PC-9 (cell line): Measurements from ENCODE around the gene NPTX1. TPM values are rescaled to one million over a fixed set of nuclear protein-coding genes. Genes with fewer than 3 reads are reported as not detected.

ENCODE experiments used
- BruUV-seq: library from RNA; stranded (reverse); fragments of 400-500 nt; replicated peaks from 2 replicates; lab custom pipeline; 2021; lab: Mats Ljungman, UMichigan
- CTCF ChIA-PET: fragments of 300-600 bp; sonication (Branson Sonifier 250); formaldehyde crosslinking; loops from one replicate; lab custom pipeline; 2022; ENCODE audit warnings: antibody characterized with exemption; lab: Charles Lee
- POLR2A ChIA-PET: fragments of 300-600 bp; sonication (Branson Sonifier 250); formaldehyde crosslinking; loops from one replicate; lab custom pipeline; 2022; ENCODE audit warnings: antibody characterized with exemption; ENCODE audit not compliant: unreplicated experiment; lab: Charles Lee
- DNase-seq, 2 experiments: peaks; one replicate each; pipeline versions ENCODE4 v3.0.0 to v3.0.0-alpha.2; 2015 to 2022; ENCODE audit warnings: mixed read lengths in 1 of 2
- H2AFZ ChIP-seq: fragments of 200-600 bp; sonication (generic); 2 replicates; pipeline ENCODE4 v1.8.1; 2017; ENCODE audit warnings: antibody characterized with exemption
- H3F3A ChIP-seq: fragments of 200-600 bp; sonication (generic); 2 replicates; pipeline ENCODE4 v1.8.1; 2017; ENCODE audit warnings: antibody characterized with exemption, mild to moderate bottlenecking, low read depth; ENCODE audit not compliant: insufficient read depth
- H3K27ac ChIP-seq: fragments of 200-600 bp; sonication (generic); 2 replicates; pipeline ENCODE4 v1.6.1; 2016; ENCODE audit warnings: mixed run types
- H3K27me3 ChIP-seq: fragments of 200-600 bp; sonication (generic); 2 replicates; pipeline ENCODE4 v1.6.1; 2016; ENCODE audit warnings: low read depth, mixed run types; ENCODE audit not compliant: insufficient read depth
- H3K36me3 ChIP-seq: fragments of 200-600 bp; sonication (generic); 2 replicates; pipeline ENCODE4 v1.6.1; 2016; ENCODE audit warnings: low read depth, mixed run types
- H3K4me1 ChIP-seq: fragments of 200-600 bp; sonication (generic); replicated peaks from 2 replicates; pipeline ENCODE4 v1.6.1; 2016; ENCODE audit warnings: mixed run types; ENCODE audit not compliant: insufficient read depth
- H3K4me2 ChIP-seq: fragments of 200-600 bp; sonication (generic); 2 replicates; pipeline ENCODE4 v1.6.1; 2017; ENCODE audit warnings: mixed run types
- H3K4me3 ChIP-seq: fragments of 200-600 bp; sonication (generic); 2 replicates; pipeline ENCODE4 v1.6.1; 2016; ENCODE audit warnings: mixed run types
- H3K79me2 ChIP-seq: fragments of 200-600 bp; sonication (generic); 2 replicates; pipeline ENCODE4 v1.6.1; 2017; ENCODE audit warnings: low read depth, mixed run types
- H3K9me2 ChIP-seq: fragments of 200-600 bp; sonication (generic); 2 replicates; pipeline ENCODE4 v1.8.1; 2017; ENCODE audit warnings: mild to moderate bottlenecking; ENCODE audit not compliant: insufficient read depth
- H3K9me3 ChIP-seq: fragments of 200-600 bp; sonication (generic); 2 replicates; pipeline ENCODE4 v1.8.1; 2016; ENCODE audit warnings: low read depth; ENCODE audit not compliant: insufficient read depth
- H4K20me1 ChIP-seq: fragments of 200-600 bp; sonication (generic); 2 replicates; pipeline ENCODE4 v1.8.1; 2017; ENCODE audit not compliant: insufficient read depth
- CTCF ChIP-seq: fragments of 200-600 bp; sonication (generic); conservative IDR thresholded peaks from 2 replicates; pipeline ENCODE4 v1.6.1; 2017; ENCODE audit warnings: mixed run types, antibody characterized with exemption, mild to moderate bottlenecking, moderate library complexity
- EZH2 ChIP-seq: fragments of 200-600 bp; sonication (generic); IDR thresholded peaks from 2 replicates; pipeline ENCODE4 v1.8.0; 2017; ENCODE audit warnings: antibody characterized with exemption, low read depth
- intact Hi-C: fragments of 100-400 bp; cut with micrococcal nuclease; formaldehyde crosslinking; loops from one replicate; pipeline ENCODE4 v1.10.0; 2022; ENCODE audit not compliant: unreplicated experiment
- total RNA-seq: library from RNA; stranded (reverse); gene quantifications from 2 replicates; pipeline ENCODE4 v1.2.3, GENCODE V29; 2021

The NPTX1 gene
- total RNA-seq, 1 experiment from 2014 or later: 6.9 TPM

DNA sequence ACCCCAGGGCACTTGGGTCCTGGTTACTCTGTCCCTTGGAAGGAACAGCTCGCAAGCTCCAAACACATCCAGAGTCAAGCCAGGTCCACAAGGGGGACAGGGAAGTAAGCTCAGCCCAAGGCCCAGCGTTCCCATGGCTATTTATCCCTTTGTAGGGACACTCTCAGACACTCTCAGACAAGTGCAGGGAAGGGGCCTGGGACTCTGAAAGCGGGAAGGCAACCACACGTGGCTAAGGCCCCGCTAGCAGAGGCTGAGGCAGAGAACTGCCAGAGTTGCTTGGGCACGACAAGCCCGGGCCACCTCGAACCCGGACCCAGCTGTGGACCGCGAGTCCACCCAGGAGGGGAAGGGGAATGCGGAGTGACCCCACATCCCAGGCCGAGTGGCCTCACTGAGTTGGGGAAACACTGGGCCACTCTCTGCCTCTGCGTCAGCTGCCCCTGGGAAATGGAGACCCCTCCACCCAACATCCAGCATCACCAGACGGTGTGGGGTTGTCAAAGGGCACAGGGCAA lies 10.2 kb downstream of the NPTX1 start:
- POLR2A ChIA-PET: no interaction called here
- Histone ChIP-seq H3K4me2 (no peak overlapping the region), H3K9me2 (no peaks in the 10 kb centered on the region), H3K79me2 (no peaks in the 10 kb centered on the region), H3F3A (no peaks in the 10 kb centered on the region), H3K9me3 (no peaks in the 10 kb centered on the region), H3K27me3 (no peaks in the 10 kb centered on the region; the same call in 1 of the 2 replicates), H3K36me3 (no peaks in the 10 kb centered on the region), H3K27ac (no peak overlapping the region), H2AFZ (no peak overlapping the region), H3K4me1 (no peaks in the 10 kb centered on the region), H4K20me1 (no peaks in the 10 kb centered on the region), H3K4me3 (no peak overlapping the region)
- CTCF ChIA-PET: no interaction called here
- intact Hi-C loops: no loop called here
- TF ChIP-seq CTCF (no peak), EZH2 (no peak)
- BruUV-seq: no TSS peak
- no peak for DNase-seq

DNA sequence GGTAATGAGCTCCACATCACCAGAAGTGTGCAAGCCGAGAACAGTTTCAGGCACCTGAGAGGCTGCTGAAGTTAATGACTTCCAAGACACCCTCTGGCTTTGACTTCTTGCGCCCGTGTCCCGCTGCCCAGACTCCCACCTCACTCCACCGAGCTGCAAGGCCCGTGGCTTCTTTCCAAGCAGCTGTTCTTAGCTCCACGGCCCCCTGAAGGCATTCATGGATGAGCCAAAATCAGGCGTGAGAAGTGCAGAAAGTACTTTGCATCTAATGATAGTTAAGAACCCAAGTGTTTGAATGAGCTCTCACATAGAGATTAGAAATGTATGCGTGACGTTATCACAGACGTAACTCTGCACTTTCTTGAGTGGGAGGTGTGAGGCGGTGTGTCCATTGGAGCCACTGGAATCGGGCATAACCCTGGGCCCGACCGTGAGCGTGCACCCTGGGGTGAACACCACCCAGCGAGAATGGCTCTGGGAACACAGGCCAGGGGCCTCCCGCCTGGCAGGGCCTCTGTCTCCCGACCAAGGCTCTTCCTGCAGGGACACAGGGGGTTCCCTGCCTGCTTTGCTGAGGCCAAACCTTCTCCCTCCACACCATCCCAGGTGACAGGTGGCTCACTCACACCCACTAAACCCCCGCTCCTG lies 11.0 kb downstream of the NPTX1 start:
- CTCF ChIA-PET: no interaction called here
- no peaks in the 10 kb centered on the region for H3K9me3 ChIP-seq
- H3K79me2 ChIP-seq: no peaks in the 10 kb centered on the region
- no peaks in the 10 kb centered on the region for H3K9me2 ChIP-seq
- no peaks in the 10 kb centered on the region for H3K4me1 ChIP-seq
- no peaks in the 10 kb centered on the region for H3F3A ChIP-seq
- H3K27ac ChIP-seq: no peak overlapping the region
- no peaks in the 10 kb centered on the region for H4K20me1 ChIP-seq
- no peak overlapping the region for H3K4me3 ChIP-seq
- DNase-seq: no peak
- no peaks in the 10 kb centered on the region; the same call in 1 of the 2 replicates for H3K27me3 ChIP-seq
- intact Hi-C loops: no loop called here
- no peaks in the 10 kb centered on the region for H3K36me3 ChIP-seq
- no peak overlapping the region for H2AFZ ChIP-seq
- TF ChIP-seq EZH2 (no peak), CTCF (no peak)
- POLR2A ChIA-PET: no interaction called here
- BruUV-seq: no TSS peak
- no peak overlapping the region for H3K4me2 ChIP-seq

DNA sequence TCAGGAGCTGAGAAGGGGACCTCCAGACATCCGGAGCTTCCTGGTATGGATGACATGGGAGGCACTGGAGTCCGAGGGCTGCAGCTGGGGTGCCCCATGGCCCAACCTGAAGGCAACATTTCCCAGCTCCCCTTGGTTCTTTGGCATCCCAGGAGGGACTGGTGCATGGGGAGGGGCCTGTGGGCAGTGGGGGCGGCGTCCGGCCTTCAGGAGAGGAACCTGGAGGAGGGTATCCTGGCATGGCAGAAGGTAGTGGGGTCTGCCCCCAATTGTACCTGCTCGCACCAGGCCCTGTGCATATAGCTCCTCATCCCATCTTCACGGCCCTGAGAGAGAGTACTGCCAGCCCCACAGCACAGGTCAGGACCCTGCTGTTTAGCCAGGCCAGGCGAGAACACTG lies 11.9 kb downstream of the NPTX1 start:
- H3K27me3 ChIP-seq: no peaks in the 10 kb centered on the region; the same call in 1 of the 2 replicates
- POLR2A ChIA-PET: no interaction called here
- intact Hi-C loops: no loop called here

More for the DNA sequence above, 11.9 kb downstream of the NPTX1 start:
- TF ChIP-seq EZH2: no peak
- no peak for TF ChIP-seq CTCF
- Histone ChIP-seq H2AFZ (no peak overlapping the region), H3K9me3 (no peaks in the 10 kb centered on the region), H3K36me3 (no peaks in the 10 kb centered on the region), H3K4me1 (no peaks in the 10 kb centered on the region), H3F3A (no peaks in the 10 kb centered on the region), H3K27ac (no peak overlapping the region), H3K4me2 (no peak overlapping the region), H3K4me3 (no peak overlapping the region), H3K79me2 (no peaks in the 10 kb centered on the region), H3K9me2 (no peaks in the 10 kb centered on the region), H4K20me1 (no peaks in the 10 kb centered on the region)
- CTCF ChIA-PET: no interaction called here
- DNase-seq: no peak
- BruUV-seq: no TSS peak
